Fibroblast of upper back skin (primary cell): ENCODE measurements around the gene CREB3L2.
A peak's percentile ranks its signal among the peaks of the same experiment; 100 is the strongest.
"Not testable (repeated sequence)": the region's sequence is repeated elsewhere in the genome, so short reads cannot be mapped to it uniquely, and the experiment has no call there.

Source experiments
- DNase-seq: peaks from one replicate; pipeline ENCODE4 v3.0.0-alpha.2; 2013

The CREB3L2 gene, protein sequence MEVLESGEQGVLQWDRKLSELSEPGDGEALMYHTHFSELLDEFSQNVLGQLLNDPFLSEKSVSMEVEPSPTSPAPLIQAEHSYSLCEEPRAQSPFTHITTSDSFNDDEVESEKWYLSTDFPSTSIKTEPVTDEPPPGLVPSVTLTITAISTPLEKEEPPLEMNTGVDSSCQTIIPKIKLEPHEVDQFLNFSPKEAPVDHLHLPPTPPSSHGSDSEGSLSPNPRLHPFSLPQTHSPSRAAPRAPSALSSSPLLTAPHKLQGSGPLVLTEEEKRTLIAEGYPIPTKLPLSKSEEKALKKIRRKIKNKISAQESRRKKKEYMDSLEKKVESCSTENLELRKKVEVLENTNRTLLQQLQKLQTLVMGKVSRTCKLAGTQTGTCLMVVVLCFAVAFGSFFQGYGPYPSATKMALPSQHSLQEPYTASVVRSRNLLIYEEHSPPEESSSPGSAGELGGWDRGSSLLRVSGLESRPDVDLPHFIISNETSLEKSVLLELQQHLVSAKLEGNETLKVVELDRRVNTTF

DNA sequence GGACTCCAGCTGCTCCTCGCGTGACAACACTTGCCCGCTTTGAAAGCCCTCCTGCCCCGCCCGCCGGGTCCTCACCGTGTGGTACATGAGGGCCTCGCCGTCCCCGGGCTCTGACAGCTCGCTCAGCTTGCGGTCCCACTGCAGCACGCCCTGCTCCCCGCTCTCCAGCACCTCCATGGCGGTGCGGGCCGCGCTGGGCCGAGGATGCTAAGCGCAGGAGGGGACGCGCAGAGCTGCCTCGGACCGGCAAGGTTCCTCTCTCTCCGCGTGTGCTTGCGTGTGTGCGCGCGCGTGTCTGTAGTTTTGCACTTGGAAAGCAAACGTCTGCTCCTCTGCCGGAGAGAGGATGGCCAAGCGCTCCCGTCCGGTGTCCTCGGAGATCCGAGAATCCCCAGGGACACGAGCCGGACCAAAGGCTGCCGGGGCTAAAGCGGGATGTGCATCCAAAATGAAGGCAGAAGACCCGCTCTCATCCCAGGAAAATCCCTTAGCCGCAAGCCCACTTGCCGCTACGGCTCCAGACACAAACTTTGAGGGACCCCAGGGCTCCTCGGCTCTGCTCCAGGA is at the start of gene CREB3L2:
TSS of gene CREB3L2 (minus strand) at position 558 of the 567 bp plus-strand sequence. CDS start at position 177, 381 bp downstream.
- DNase-seq, result peak; percentile 51

DNA sequence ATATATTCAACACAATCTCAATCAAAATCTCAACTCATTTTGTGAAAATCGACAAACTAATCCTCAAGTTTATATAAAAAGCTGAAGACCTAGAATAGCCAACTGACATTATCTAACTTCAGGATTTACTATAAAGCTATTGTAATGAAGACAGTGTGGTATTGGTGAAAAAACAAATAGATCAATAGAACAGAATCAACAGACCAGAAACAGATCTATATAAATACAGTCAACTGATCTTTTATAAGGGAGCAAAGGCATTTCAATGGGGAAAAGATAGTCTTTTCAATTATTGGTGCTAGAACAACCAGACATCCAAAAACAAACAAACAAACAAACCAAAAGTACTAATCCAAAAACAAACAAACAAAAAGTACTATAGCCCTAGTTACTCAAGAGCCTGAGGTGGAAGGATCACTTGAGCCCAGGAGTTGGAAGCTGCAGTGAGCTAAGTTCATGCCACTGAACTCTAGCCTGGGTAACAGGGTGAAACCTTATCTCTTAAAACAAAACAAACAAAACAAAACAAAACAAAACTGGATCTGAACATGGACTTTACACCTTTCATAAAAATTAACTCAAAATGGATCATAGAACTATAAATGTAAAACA is 47.7 kb upstream of the CREB3L2 start:
- DNase-seq, result no peak

DNA sequence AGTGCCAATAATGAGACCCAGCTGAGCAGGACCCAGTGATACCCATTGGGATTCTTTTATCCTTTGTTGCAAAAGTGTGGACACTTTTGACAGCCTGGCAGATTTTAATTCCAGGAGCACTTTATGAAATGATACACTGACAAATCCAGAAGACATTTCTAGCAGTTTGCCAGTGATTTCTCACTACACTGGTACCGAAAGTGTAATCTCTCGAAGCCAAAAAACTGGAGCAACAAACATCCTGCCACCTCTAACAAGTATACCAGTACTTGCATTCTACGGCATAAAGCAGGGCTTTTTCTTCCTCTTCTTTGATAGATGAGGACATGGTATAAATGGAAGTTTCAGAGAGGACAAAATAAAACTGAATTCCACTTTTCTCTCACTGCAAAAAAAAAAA is 46.0 kb upstream of the CREB3L2 start:
- DNase-seq, result no peak

DNA sequence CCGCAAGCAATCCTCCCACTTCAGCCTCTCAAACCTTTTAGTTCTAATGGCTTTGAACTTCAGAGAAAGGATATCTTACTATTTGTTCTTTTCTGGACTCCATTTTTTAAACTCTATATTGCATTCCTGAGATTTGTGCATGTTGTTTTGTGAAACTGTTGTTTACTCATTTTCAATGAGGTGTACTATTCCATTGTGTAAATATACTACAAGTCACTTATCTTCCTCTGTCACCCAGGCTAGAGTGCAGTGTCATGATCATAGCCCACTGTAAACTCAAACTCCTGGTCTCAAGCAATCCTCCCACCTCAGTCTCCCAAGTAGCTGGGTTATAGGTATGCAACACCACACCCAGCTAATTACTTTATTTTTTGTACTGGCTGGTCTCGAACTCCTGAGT is 43.0 kb upstream of the CREB3L2 start:
- no peak for DNase-seq

DNA sequence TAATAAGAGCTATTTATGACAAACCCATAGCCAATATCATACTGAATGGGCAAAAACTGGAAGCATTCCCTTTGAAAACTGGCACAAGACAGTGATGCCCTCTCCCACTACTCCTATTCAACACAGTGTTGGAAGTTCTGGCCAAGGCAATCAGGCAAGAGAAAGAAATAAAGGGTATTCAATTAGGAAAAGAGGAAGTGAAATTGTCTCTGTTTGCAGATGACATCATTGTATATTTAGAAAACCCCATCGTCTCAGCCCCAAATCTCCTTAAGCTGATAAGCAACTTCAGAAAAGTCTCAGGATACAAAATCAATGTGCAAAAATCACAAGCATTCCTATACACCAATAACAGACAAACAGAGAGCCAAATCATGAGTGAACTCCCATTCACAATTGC is 38.2 kb upstream of the CREB3L2 start:
- DNase-seq, result not testable (repeated sequence)

DNA sequence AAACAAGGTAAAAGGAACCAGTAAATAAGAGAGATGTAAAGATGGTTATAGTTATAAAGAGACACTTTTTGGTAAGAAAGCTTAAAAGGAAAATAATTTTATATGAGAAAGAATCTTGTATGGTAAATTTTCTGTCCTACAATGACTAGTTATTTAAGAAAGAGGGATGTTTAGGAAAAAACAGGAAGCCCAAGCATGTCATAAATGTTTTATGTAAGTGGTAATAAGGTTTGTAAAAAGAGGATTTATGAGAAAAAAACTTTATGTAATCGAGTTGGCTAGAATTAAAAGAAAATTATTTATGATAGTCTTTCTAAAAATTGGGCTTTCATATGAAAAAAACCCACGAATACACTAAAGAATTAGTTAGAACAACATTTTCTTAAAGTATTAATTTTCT is 34.2 kb upstream of the CREB3L2 start:
- no peak for DNase-seq

DNA sequence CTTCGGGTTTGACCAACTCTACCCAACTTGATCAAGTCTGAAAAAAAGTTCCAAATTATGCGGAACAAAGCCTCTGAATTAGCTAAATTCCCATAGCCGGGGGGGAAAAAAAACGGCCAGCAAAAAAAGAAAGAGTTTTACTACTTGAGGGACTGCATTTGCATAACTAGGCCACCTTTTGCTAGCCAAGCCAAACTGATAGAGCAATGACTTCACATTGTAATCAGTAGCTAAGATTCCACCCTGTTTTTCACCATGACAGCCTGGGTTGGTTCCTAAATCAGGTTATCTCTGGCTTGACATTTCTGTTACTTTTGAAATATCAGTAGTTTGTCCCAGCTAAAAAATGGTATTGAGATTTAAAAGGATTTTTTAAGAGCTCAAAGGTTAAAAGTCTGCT is 31.4 kb upstream of the CREB3L2 start:
- no peak for DNase-seq

DNA sequence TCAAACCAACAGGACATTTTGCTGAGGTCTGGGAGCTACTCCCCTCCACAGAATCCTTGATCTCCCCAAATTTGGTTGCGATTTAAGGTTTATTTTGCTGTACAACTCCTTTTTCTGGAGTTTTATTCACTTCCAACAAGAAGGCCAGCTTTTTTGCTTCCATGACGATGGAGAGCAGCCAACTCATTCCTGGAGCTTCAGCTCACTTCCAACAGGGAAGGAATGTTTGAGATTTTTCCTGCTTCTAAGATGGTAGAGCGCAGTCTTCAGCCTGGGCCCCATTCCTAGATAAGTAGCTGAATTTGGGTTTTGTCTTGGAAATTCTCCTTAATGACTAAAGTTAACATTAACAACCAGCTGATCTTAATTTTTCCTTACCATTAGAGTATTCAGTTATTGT is 30.9 kb upstream of the CREB3L2 start:
- peak; percentile 21 for DNase-seq

DNA sequence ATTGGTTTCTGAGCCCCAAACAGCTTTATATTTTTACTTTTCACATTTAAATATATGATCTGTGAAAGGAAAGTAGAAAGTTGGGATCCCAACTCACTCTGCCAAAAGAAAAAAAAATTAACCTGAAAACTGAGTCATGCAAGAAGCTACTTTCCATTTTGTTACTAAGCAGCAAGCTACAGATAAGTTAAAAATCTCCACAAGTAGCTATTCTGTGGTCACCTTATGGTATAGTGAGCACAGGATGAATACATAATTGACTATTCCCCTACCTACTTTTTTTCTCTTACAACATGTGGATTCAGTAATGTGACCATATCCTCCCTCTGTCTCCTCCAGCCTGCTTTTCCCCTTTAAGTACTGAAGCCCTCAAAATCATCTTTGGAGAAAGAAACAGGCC is 30.3 kb upstream of the CREB3L2 start:
- peak; percentile 8 for DNase-seq

DNA sequence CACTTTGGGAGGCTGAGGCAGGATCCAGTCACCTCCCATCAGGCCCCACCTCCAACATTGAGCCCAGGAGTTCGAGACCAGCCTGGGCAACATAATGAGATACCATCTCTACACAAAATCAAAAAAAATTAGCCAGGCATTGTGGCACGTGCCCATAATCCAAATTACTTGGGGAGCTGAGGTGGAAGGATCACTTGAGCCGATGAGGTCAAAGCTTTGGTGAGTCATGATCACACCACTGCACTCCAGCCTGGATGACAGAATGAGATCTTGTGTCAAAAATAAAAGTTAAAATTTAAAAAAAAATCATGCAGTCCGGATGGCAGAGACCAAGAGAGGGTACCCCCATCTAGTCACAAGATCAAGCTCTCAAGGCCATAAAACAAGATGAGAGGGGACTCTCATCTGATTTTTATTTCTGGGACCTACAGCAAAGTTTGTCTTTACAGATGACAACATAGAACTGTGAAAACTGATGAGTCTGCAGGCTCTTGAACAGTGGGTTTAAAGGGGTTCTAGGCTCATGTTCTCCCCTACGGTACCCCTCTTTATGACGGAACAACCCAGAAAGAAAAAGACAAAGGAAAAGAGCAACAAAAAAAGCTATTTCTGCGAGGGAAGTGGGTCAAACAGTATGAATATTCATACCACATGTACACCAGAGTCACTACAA is 28.9 kb upstream of the CREB3L2 start:
- DNase-seq, result no peak

DNA sequence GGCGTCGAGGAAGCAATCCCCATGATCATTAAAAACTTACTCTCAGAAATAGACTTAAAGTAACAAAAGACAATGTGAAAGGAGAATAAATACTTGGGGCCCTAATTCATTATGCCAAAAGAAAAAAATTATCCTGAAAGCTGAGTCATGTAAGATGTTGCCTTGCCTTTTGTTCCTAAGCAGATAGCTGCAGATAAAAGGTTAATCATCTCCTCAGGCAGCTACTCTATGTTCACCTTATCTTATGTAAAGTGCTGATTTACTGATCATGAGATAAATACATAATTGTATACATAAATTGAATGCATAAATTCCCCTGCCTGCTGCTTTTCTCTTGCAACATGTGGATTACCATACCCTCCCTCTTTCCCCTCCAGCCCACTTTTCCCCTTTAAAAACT is 28.1 kb upstream of the CREB3L2 start:
- DNase-seq, result no peak

DNA sequence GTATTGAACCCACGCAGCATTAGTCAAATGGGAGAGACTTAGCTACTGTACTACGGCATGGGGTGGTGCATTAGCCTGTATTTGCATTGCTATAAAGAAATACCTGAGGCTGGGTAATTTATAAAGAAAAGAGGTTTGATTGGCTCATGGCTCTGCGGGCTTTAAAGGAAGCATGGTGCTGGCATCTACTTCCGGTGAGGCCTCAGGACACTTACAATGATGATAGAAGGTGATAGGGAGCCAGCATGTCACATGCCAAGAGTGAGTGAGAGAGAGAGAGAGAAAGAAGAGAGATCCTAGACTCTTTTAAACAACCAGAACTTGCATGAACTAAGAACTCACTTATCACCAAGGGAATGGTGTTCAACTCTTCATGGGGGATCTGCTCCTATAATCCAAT is 27.2 kb upstream of the CREB3L2 start:
- no peak for DNase-seq

DNA sequence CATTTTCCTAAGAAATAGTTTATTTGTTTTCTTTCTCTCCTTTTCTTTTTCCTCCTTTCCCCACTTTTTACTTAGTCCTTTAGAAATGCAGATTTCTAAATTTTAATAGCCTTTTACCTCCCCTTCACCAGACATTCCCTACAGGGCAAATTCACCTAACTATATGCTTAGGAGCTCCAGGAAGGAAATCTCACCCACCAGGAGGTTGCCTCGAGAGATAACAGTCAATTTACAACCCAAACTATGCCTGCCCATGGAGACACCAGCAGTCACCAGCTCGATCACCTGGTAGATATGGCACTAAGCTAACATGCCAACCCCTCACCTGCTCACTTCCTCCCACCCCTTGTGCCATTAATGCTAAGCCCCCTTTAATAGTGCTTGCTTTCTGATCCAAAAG is 25.2 kb upstream of the CREB3L2 start:
- no peak for DNase-seq

DNA sequence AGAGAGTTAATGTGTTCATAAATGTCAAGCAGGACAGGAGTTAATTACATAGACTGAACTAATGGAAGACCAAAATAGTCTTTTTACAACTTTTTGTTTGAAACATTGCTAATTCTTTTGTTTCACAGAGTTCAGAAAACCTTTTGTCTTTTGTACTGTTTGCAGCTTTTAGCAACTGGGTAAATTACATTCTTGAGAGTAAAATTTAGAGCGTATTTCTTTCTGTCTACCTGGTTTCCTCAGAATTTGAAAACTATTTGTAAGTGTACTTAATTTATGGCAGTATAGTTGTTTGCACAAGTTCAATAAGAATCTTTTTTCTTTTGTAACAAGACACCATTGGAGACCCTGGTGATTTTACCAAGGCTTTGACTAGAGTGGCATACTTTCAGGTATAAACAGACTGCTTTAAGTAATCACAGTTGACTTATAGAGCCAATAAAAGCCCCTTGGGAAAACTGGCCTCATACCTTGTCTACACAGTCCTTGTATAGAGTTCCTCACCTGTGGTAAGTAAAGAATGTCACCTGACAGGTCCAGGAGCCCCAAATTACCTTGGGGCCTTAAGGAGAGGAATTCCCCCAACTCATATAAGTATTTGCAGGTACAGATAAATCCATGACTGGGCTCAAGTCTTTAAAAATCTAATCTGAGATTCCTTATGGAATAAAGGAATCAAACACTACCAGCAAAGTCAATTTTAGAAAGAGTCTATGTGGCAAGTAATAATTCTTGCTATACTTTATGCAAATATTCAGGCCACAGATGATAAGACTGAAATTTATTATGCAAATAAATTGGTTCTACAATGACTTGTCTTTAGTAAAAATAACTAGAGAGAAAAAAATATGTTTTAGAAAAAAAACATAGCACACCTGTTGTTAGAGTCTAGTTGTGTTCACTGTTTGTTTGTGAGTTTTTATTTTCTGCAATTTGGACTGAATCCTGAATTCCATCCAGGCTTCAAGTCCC is 23.6 kb upstream of the CREB3L2 start:
- DNase-seq, result no peak

DNA sequence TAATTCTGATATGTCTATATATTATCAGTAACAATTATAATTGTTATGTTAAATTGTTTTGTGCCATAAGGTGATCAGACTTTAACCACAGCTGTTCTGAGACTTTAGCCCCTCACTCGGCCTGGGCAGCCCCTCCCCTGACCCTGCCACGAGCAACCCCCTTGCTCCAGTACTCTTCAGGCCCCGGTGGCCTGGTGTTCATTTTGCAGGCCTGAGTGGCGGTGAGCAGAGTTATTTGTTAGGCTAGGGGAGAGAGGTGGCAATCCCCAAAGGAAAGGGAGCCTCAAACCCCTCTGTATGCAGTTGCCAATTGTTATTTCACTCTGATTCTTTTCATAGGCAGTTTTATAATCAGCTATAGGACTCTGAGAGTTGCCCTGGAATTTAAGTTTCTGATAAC is 22.9 kb upstream of the CREB3L2 start:
- DNase-seq, result no peak

DNA sequence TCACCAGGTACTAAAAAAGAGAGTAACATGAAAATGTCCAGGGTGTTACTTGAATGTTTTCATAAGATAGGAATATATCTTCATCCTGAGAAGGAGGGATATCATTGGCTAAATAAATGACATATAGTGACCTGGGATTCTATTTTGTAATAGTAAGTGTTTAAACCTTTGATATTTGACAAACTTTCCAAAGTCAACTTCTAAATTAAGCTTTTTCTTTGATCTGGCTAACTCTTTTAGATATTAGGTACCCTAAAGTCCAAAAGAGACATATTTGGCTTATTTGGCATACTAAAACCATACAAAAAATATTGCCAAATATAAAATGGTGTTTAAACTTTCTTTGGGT is 22.4 kb upstream of the CREB3L2 start:
- no peak for DNase-seq

DNA sequence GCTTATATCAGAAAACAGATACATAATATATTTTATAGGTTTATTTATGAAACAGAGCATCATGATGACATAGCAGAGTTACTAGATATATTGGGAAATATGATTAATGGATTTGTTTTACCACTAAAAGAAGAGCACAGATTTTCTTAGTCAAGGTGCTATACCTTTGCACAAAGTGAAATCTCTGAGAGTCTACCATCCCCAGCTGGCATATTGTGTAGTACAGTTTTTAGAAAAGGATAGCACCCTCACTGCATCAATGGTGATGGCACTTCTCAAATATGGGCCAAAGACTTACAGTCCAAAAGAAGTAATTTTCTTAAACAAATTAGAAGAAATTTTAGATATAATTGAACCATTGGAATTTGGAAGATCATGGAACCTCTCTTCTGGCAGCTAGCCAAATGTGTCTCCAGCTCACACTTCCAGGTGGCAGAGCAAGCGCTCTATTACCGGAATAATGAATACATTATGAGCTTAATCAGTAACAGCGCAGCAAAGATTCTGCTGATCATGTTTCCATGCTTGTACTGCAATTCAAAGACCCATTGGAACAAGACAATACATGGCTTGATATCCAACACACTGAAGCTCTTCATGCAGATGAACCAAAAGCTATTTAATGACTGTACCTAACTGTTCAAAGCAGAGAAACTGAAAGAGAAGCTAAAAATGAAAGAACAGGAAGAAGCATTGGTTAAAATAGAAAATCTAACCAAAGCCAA is 21.9 kb upstream of the CREB3L2 start:
- no peak for DNase-seq

DNA sequence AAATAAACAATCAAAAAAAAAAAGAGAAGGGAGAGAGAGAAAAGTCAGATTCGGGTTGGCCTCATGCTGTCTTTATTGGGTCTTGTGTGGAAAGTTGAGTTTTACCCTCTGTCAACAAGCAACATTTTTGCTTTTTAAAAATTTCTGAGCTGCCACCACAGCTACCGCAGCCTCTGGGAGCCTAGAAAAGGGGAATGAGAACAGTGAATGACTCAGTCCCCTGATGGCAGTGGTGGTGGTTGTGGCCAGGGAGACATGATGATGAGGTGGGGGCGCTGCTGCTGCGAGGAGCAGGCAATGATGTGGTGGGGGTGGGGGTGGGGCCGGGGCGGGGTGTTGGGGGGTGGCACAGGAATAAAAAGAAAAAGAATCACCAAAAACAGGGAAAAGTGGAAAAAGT is 20.0 kb upstream of the CREB3L2 start:
- DNase-seq, result no peak

DNA sequence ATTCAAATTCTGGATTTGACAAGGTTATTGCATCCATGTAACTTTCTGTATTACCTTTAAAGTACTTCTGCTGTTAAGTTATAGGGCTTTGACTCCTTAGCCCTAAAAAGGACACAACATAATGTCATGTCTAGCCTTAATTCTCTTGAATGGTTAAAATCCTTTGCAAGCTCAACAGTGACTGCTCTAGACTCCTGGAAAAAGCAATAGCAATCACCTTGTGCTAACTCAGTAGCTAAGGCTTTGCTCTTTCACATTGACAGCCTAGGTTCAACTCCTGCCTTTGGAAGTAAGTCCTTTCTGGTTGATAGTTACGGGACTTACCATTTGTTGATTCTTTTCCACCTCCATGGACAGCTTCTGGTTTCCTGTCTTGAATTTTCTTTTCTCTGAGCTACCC is 16.1 kb upstream of the CREB3L2 start:
- no peak for DNase-seq

DNA sequence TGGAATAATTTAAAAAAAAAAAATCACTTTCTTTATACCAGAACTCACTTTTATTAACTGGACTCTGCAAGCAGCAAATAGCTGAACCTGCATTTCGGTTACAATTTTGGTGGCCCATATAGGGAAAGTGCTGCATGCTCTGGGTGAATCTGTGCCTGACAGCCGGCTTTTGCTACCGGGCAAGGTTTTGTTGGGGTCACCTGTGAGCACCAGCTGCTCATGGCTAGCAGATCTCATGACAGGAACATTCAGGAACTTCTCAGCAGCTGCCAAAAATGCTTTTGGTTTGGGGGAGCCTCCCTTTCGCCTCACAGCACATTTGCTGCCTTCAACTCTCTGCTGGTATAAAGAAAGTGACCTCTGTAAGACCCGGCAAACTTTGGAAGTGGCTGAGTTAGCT is 13.2 kb upstream of the CREB3L2 start:
- no peak for DNase-seq

DNA sequence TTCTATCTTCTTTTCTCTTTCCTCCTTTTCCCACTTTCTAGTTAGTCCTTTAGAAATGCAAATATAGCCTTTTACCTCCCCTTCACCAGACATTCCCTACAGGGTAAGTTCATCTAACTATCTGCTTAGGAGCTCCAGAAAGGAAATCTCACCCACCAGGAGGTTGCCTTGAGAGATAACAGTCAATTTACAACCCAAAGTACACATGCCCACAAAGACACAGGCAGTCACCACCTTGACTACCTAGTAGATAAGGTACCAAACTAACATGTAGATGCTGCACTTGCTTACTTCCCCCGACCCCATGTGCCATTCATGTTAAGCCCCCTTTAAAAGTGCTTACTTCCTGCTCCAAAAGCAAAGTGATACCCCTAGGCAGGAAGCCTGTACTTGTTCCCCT is 12.8 kb upstream of the CREB3L2 start:
- DNase-seq, result no peak

DNA sequence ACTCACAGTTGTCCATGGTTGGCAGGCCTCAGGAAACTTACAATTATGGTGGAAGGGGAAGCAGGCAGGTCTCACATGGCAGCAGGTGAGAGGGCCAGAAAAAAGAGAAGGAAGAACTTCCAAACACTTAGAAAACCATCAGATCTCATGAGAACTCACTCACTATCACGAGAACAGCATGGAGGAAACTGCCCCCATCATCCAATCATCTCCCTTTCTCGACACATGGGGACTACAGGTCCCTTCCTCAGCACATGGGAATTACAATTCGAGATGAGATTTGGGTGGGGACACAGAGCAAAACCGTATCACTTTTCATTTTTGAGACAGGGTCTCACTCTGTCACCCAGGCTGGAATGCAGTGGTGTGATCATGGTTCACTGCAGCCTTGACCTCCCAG is 12.3 kb upstream of the CREB3L2 start:
- not testable (repeated sequence) for DNase-seq
